ENCODE results near the gene CCT5. TPM values are rescaled to one million over a fixed set of nuclear protein-coding genes. Genes with fewer than 3 reads are reported as not detected.
A peak's percentile ranks its signal among the peaks of the same experiment; 100 is the strongest.

CCT5 gene
- total and polyA plus RNA-seq, 10 of the 15 experiments (the other 5 are each of a cell fraction or from before 2014, with no cell fraction given) = 376 to 637 (median 543) TPM

DNA sequence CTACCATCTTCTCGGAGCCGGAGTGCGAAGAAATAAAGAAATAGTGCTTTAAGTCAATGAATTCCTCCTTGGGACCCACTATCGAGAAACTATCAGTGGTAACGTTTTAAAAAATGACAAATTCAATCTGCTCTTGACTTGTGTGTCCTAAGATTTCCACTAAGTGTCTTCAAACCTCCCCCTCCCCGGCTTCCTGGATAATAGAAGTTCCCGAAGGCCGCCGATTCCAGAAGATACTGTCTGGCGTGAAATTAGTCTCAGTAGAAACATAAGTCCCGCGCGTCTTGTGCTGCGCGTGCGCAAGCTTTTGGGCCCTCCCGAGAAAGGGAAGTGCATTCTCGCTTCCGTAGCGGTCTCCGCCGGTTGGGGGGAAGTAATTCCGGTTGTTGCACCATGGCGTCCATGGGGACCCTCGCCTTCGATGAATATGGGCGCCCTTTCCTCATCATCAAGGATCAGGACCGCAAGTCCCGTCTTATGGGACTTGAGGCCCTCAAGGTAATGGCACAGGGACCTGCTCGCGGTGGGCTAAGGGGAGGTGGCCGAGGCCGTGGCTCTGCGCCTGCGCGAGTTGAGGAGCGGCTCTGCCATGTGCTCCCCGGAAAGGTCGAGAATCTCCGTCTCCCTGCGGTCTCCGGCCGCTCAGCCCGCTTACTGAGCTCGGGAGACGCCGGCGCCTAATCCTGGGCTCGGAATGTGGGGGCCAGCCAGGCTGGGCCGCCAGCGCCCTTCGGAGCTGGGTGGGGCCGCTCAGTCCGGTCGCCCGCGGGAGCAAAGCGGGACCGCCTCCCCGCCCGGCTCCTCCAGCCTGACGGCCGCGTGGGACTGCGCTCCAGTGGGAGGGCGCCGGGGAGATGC lies at the start of gene CCT5 (continued):
- TF ChIP-seq ZNF687 (IDR thresholded peaks at IDR 0.05) = peak; percentile 49; the same call in 1 of the 2 replicates
- no peak for TF ChIP-seq BMI1 (IDR thresholded peaks at IDR 0.05; ENCODE audit: borderline replicate concordance)
- TF ChIP-seq ZNF207 (IDR thresholded peaks at IDR 0.05; ENCODE audit: borderline replicate concordance) = no peak
- TF ChIP-seq MTA2 (IDR thresholded peaks at IDR 0.05; ENCODE audit: low read depth) = no peak
- no peak for TF ChIP-seq ZBTB33 (IDR thresholded peaks at IDR 0.05)
- TF ChIP-seq PKNOX1 (IDR thresholded peaks at IDR 0.05) = no peak
- no peak for TF ChIP-seq SUPT20H (IDR thresholded peaks at IDR 0.05; ENCODE audit: borderline replicate concordance, control insufficient read depth, low read depth, low read length)
- no peak for TF ChIP-seq RAD51 (IDR thresholded peaks at IDR 0.05)
- TF ChIP-seq MYB (IDR thresholded peaks at IDR 0.05; ENCODE audit: borderline replicate concordance, low read depth, low read length) = no peak
- TF ChIP-seq TCF7 (IDR thresholded peaks at IDR 0.05; ENCODE audit: borderline replicate concordance) = no peak
- peak; percentile 34; the same call in 1 of the 2 replicates for TF ChIP-seq TCF12 (IDR thresholded peaks at IDR 0.05; ENCODE audit: low read depth, low read length)
- TF ChIP-seq RELB (IDR thresholded peaks at IDR 0.05; ENCODE audit: low read depth) = peak; percentile 88
- TF ChIP-seq MEF2A (IDR thresholded peaks at IDR 0.05; ENCODE audit: insufficient read depth, low read depth, low read length) = no peak
- TF ChIP-seq IKZF2 (IDR thresholded peaks at IDR 0.05) = peak in 1 of 2 experiments; percentile 6; a peak in 1 of 4 replicates
- no peak for TF ChIP-seq HDAC6 (IDR thresholded peaks at IDR 0.05; ENCODE audit: unreplicated experiment)
- peak; percentile 65; the same call in 2 of the 3 replicates for TF ChIP-seq POU2F2 (IDR thresholded peaks at IDR 0.05; ENCODE audit: borderline replicate concordance, low read depth, low read length)
- 0 out of 2 replicates have a peak, but pooled peaks have one; percentile 32 for TF ChIP-seq TBL1XR1 (IDR thresholded peaks at IDR 0.05; ENCODE audit: low read depth, low read length)
- TF ChIP-seq SIN3A (IDR thresholded peaks at IDR 0.05; ENCODE audit: low read depth, low read length) = peak; percentile 25
- peak; percentile 96 for TF ChIP-seq JUND (IDR thresholded peaks at IDR 0.05; ENCODE audit: low read depth, low read length)
- TF ChIP-seq JUNB (IDR thresholded peaks at IDR 0.05) = no peak

Measured in GM12878 (cell line).